HFF-Myc (cell line): ENCODE results near the gene CAPZA2.

Experiments
- DNase-seq: peaks from one replicate; pipeline ENCODE4 v3.0.0-alpha.2; 2011; ENCODE audit warnings: low read depth; ENCODE audit errors: extremely low read depth
- H3K4me3 ChIP-seq: replicated peaks from 2 replicates; pipeline ENCODE4 v1.5.1; 2011; ENCODE audit warnings: low read depth, mild to moderate bottlenecking, control low read depth, low read length
- CTCF ChIP-seq: IDR thresholded peaks from 2 replicates; pipeline ENCODE4 v1.5.1; 2012; ENCODE audit warnings: mild to moderate bottlenecking, low read depth, low read length, control low read depth; ENCODE audit errors: missing control alignments

CAPZA2 gene

GRCh38 chr7:116829041-116829440 is 33.3 kb upstream of the CAPZA2 start:
- no peak for TF ChIP-seq CTCF
- no peak for DNase-seq
- H3K4me3 ChIP-seq, result no peak overlapping the region

GRCh38 chr7:116829493-116829892 is 32.9 kb upstream of the CAPZA2 start:
- TF ChIP-seq CTCF, result no peak
- H3K4me3 ChIP-seq, result no peak overlapping the region
- DNase-seq, result no peak

GRCh38 chr7:116832692-116833091 is 29.7 kb upstream of the CAPZA2 start:
- DNase-seq, result no peak
- no peak for TF ChIP-seq CTCF
- no peak overlapping the region for H3K4me3 ChIP-seq

- H3K4me3 ChIP-seq, result no peak overlapping the region
- no peak for TF ChIP-seq CTCF
- DNase-seq, result no peak
These were observed 27.4 kb upstream of the CAPZA2 start for GRCh38 chr7:116834815-116835504.

GRCh38 chr7:116836048-116836447 is 26.3 kb upstream of the CAPZA2 start:
- no peak for DNase-seq
- TF ChIP-seq CTCF, result no peak
- no peak overlapping the region for H3K4me3 ChIP-seq

GRCh38 chr7:116836911-116837310 is 25.5 kb upstream of the CAPZA2 start:
- no peak for DNase-seq
- no peak overlapping the region for H3K4me3 ChIP-seq
- TF ChIP-seq CTCF, result no peak

GRCh38 chr7:116837586-116837985 is 24.8 kb upstream of the CAPZA2 start:
- H3K4me3 ChIP-seq, result no peak overlapping the region
- DNase-seq, result no peak
- TF ChIP-seq CTCF, result no peak
